ENCODE data around the gene DDX10. TPM values are rescaled to one million over a fixed set of nuclear protein-coding genes. Genes with fewer than 3 reads are reported as not detected.

DDX10 gene
- total RNA-seq, 1 experiment from 2014 or later: 48.3 TPM

- H3K56ac ChIP-seq (ENCODE audit: insufficient read length, low read depth, low read length): no peak overlapping the region
- no peaks in the 10 kb centered on the region for H3K4me1 ChIP-seq (ENCODE audit: insufficient read depth, low read length)
- H3K27me3 ChIP-seq (ENCODE audit: insufficient read depth, low read length): no peaks in the 10 kb centered on the region
- no peak overlapping the region for H2BK5ac ChIP-seq (ENCODE audit: insufficient read length, low read length)
- no peak overlapping the region for H2AK5ac ChIP-seq (ENCODE audit: insufficient read length, low read length)
- H3K23me2 ChIP-seq (ENCODE audit: insufficient read length, low read depth, low read length, poor library complexity, severe bottlenecking): no peaks in the 10 kb centered on the region
- no peak overlapping the region for H3T11ph ChIP-seq (ENCODE audit: low read length)
- no peaks in the 10 kb centered on the region for H3K79me1 ChIP-seq (ENCODE audit: insufficient read depth, low read depth, low read length, poor library complexity, severe bottlenecking)
- no peaks in the 10 kb centered on the region for H3K9me3 ChIP-seq (ENCODE audit: control insufficient read depth, low read depth, low read length)
- no peak overlapping the region for H3K23ac ChIP-seq (ENCODE audit: insufficient read length, low read depth, low read length)
- no peaks in the 10 kb centered on the region for H3K79me2 ChIP-seq (ENCODE audit: insufficient read depth, low read length)
- H3K14ac ChIP-seq (ENCODE audit: insufficient read depth, low read length): no peak overlapping the region
- H3K27me3 Mint-ChIP-seq (ENCODE audit: low read depth): no peaks in the 10 kb centered on the region
- no peaks in the 10 kb centered on the region for H4K20me1 ChIP-seq (ENCODE audit: control insufficient read depth, insufficient read depth, insufficient read length)
- H4K91ac ChIP-seq (ENCODE audit: insufficient read length, low read depth, low read length): no peak overlapping the region
- no peak overlapping the region for H3K27ac Mint-ChIP-seq
- no peak overlapping the region for H3K4me3 Mint-ChIP-seq
- H3K4me2 ChIP-seq (ENCODE audit: insufficient read depth, insufficient read length, low read length): no peak overlapping the region
- no peak overlapping the region for H2AFZ ChIP-seq (ENCODE audit: low read length)
- H3K18ac ChIP-seq (ENCODE audit: insufficient read length, low read depth, low read length): no peak overlapping the region
- no peak for TF ChIP-seq CTCF (conservative IDR thresholded peaks at IDR 0.05)
- peaks cover 0 to 7% (median 1%) of the 10 kb centered on the region in 3 experiments; a peak in 3 of 7 replicates for H3K36me3 Mint-ChIP-seq (ENCODE audit: insufficient read depth in 1 of 3, low read depth in 3 of 3)
- no peak overlapping the region for H3K4ac ChIP-seq (ENCODE audit: low read depth, low read length)
- H2BK120ac ChIP-seq (ENCODE audit: low read depth, low read length, poor library complexity, severe bottlenecking): no peak overlapping the region
- DNase-seq: no peak
- H4K5ac ChIP-seq (ENCODE audit: insufficient read length, low read depth, low read length): no peak overlapping the region
- 0 out of 4 replicates have a peak, but pooled peaks cover 0 to 2% of the 10 kb centered on the region in 2 experiments for H3K4me1 Mint-ChIP-seq
- H3K9me3 Mint-ChIP-seq: no peaks in the 10 kb centered on the region
- no CpG with 5 or more reads among the region's 3 CpGs for WGBS (ENCODE audit: extremely low coverage, insufficient read length, low lambda C conversion rate)
- H2BK20ac ChIP-seq (ENCODE audit: low read depth, low read length, poor library complexity, severe bottlenecking): no peak overlapping the region
- H2BK12ac ChIP-seq (ENCODE audit: insufficient read length, low read depth, low read length): no peak overlapping the region
- H2BK15ac ChIP-seq (ENCODE audit: low read depth, low read length): no peak overlapping the region
- H3K27ac ChIP-seq (ENCODE audit: insufficient read length, low read depth, low read length): no peak overlapping the region
- H4K8ac ChIP-seq (replicated peaks; ENCODE audit: insufficient read length, low read depth, low read length): no peak overlapping the region
- no peak overlapping the region for H3K9ac ChIP-seq (ENCODE audit: extremely low read depth, insufficient read length, low read length)
These were observed 103.5 kb downstream of the DDX10 start for GRCh38 chr11:108768370-108768769.
